Measurements from ENCODE around the gene SLC16A10.
"Not testable (repeated sequence)": the region's sequence is repeated elsewhere in the genome, so short reads cannot be mapped to it uniquely, and the experiment has no call there.

DNA sequence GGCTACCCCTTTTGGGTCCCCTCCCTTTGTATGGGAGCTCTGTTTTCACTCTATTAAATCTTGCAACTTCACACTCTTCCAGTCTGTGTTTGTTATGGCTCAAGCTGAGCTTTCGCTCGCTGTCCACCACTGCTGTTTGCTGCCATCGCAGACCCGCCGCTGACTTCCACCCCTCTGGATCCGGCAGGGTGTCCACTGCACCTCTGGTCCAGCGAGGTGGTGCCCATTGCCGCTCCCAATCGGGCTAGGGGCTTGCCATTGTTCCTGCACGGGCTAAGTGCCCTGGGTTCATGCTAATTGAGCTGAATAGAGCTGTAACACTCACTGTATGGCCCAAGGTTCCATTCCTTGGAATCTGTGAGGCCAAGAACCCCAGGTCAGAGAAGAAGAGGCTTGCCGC, 43.7 kb downstream of the SLC16A10 start:
- TF ChIP-seq, protein P1, sequence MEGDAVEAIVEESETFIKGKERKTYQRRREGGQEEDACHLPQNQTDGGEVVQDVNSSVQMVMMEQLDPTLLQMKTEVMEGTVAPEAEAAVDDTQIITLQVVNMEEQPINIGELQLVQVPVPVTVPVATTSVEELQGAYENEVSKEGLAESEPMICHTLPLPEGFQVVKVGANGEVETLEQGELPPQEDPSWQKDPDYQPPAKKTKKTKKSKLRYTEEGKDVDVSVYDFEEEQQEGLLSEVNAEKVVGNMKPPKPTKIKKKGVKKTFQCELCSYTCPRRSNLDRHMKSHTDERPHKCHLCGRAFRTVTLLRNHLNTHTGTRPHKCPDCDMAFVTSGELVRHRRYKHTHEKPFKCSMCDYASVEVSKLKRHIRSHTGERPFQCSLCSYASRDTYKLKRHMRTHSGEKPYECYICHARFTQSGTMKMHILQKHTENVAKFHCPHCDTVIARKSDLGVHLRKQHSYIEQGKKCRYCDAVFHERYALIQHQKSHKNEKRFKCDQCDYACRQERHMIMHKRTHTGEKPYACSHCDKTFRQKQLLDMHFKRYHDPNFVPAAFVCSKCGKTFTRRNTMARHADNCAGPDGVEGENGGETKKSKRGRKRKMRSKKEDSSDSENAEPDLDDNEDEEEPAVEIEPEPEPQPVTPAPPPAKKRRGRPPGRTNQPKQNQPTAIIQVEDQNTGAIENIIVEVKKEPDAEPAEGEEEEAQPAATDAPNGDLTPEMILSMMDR (IDR thresholded peaks at IDR 0.05) = not testable (repeated sequence)
- not testable (repeated sequence) for TF ChIP-seq POLR2A, POLR2AphosphoS5 (IDR thresholded peaks at IDR 0.05)

Data from breast epithelium (tissue), 3 donors.